DMS79 treated with DMSO at 0.1 percent for 48 hours (cell line): ENCODE data around the gene RNF168.
"Not testable (repeated sequence)": the region's sequence is repeated elsewhere in the genome, so short reads cannot be mapped to it uniquely, and the experiment has no call there.

ENCODE experiments used
- DNase-seq: peaks from one replicate; lab custom pipeline; 2025; lab: John Stamatoyannopoulos, UW

Gene RNF168

DNA sequence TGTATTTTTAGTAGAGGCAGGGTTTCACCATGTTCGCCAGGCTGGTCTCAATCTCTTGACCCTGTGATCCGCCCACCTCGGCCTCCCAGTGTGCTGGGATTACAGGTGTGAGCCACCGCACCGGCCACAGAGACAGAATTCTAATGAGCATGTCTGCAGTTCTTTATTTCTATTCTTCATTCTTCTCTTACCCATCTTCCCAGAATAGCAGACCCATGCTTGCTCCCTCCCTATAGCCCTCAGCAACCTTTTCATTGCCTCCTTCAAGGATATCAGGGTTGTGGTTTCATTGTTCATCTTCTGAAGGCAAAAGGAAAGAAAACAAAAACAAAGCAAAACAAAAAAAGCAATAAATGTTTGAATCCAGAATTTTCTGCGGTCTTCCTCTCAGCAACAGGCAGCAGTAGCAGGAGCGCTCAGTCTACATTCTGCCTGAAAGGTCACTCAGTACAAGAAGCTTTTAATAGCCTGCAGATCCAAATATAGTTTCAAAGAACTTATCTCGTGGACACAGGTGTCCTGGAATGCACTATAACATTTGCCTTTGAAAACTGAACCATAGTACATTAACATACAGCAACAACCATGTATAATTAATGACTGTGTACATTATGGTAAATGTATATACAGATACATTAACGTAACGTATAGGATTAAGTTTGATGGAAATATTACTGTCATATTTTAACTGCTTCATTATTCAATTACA, 11.5 kb upstream of the RNF168 start, which contains the start of gene SMCO1:
Gene SMCO1 (minus strand): TSS at position 434 of the 709 bp plus-strand sequence. CDS start 137 bp downstream, at position 297.
- no peak for DNase-seq

DNA sequence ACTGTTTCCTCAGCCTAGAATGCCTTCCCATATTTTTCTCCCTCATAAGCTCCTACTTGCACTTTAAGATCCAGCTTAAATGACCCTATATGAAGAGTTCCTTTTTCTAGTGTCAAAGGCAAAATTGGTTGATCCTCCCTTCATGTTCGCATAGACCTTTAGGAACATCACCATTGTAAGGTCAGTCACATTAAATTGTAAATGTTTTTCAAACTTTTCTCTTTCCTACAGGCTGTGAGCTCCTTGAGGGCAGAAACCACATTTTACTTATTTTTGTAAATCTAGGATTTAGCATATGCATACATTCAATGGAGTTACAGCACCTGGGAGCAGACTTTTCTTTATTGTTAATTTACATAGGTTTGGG, 10.8 kb upstream of the RNF168 start:
- DNase-seq, result no peak

DNA sequence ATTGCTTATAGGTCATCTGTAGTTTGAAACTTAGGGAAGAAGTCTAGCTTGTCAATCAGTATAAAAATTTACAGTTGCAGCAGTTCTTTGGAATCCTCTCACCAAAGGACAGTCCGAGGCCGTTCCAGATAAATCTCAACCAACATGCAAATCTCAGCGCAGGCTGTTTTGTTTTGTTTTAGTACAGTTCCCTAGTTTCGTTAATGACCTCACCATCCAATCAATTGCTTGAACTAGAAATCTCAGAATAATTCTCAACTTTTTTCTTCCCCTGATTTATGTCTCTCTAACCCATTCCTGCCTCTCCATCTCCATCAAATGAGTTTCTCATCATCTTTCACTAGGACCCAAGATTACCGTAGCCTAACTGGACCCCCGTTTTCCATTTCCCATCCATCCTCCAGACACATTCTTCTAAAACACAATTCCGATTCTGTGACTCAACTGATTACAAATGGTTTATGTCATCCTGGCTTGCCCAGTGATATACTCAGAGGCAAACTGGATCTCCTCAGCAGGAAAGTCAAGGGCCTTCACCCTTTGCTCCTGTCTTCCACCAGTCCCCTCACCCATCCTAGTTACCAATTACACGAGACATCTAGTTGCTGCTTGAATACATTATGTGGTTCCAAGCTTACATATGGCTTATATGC, 10.3 kb upstream of the RNF168 start:
- DNase-seq, result no peak

DNA sequence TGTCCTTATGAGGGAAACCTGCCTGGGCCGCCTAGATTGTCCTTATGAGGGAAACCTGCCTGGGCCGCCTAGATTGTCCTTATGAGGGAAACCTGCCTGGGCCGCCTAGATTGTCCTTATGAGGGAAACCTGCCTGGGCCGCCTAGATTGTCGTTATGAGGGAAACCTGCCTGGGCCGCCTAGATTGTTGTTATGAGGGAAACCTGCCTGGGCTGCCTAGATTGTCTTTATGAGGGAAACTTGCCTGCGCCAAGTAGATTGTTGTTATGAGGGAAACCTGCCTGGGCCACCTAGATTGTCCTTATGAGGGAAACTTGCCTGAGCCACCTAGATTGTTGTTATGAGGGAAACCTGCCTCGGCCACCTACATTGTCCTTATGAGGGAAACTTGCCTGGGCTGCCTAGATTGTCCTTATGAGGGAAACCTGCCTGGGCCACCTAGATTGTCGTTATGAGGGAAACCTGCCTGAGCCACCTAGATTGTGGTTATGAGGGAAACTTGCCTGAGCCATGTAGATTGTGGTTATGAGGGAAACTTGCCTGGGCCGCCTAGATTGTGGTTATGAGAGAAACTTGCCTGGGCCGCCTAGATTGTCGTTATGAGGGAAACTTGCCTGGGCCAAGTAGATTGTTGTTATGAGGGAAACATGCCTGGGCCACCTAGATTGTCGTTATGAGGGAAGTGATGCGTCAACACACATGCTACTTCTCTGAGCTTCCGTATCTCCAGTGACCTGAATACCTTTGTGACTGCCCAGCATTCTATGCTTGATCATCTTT, 8.3 kb upstream of the RNF168 start:
- not testable (repeated sequence) for DNase-seq

DNA sequence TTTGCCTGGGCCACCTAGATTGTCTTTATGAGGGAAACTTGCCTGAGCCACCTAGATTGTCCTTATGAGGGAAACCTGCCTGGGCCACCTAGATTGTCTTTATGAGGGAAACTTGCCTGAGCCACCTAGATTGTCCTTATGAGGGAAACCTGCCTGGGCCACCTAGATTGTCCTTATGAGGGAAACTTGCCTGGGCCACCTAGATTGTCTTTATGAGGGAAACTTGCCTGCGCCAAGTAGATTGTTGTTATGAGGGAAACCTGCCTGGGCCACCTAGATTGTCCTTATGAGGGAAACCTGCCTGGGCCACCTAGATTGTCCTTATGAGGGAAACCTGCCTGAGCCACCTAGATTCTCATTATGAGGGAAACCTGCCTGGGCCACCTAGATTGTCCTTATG, 7.5 kb upstream of the RNF168 start:
- DNase-seq, result not testable (repeated sequence)

DNA sequence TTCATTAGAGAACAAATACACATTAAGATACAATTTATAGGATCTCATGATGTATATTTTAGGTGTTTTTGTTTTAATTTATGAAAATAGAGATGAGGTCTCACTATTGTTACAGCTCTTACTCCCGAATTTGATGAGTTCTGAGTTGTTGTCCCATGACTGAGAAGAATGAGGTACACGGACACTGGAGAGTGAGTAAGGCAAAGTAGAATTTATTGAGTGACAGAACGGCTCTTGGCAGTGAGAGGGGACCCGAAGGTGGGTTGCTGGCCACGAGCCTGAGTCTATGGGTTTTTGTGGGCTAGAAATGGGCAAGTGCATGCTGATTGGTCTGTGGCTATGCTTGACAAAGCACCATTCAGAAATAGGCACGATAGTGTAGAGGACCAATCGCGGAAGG, 3.1 kb upstream of the RNF168 start:
- no peak for DNase-seq

DNA sequence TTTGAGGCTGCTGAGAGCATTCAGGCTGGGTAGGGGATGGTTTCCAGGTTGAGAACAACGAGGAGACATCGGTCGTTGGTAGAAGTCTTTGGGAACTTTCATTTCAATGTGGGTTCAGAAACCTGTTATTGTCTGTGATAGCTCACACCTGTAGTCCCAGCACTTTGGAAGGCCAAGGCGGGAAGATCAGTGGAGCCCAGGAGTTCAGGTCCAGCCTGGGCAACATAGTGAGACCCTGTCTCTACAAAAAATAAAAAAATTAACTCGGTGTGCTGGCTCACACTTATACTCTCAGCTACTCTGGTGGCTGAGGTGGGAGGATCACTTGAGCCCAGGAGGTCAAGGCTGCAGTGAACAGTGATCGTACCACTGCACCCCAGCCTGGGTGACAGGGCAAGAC, 988 bp upstream of the RNF168 start:
- DNase-seq, result no peak

DNA sequence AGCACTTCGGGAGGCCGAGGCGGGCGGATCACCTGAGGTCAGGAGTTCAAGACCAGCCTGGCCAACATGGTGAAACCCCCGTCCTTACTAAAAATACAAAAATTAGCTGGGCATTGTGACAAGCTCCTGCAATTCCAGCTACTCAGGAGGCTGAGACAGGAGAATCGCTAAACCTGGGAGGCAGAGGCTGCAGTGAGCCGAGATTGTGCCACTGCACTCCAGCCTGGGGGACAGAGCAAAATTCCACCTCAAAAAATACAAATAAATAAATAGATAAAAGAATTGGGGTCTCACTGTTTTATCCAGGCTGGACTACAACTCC, 470 bp upstream of the RNF168 start:
- DNase-seq, result not testable (repeated sequence)

DNA sequence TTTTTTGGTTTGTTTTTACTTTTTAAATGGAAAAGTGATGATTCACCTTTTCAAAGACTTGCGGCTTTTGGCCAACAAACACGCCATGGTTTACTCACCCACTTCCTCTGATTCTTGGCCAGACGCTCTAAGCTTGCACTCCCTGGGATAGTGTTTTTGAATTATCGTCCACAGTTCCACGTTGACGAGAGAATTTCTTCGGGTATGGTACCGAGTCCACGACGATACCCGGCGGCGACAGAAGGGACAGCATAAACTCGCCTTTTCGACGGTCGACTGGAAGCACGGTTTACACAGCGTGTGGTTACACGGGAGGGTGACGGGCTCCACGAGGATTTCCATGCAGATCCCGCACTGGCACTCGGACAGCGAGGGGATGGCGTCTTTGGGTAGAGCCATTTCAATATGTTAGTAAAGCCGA, 783 bp downstream of the RNF168 start:
- DNase-seq, result peak; percentile 69

DNA sequence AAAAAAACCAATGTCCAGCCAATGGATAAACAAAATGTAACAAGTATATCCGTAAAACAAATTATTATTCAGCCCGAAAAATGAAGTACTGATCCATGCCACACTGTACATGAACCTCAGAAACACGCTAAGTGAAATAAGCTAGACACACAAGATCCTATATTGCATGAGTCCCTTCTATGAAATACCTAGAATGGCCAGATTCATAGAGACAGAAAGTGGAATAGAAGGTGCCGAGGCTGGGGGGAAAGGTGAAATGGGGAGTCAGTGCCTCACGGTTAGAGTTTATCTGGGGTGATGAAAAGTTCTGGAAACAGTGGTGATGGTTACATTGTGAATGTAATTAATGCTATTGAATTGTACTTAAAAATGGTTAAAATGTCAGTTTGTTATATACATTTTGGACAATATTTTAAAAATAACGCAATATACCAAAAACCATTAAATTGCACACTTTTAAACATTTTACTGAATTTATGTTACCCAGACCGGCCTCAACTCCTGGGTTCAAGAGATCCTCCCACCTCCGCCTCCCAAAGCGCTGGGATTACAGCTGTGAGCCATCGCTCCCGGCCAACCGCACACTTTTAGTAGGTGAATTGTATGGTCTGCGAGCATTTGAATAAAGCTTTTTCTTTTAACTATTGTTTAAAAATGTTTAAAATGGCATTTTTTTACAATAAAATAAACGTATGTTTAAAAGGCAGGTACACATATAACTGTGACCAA, 2.1 kb downstream of the RNF168 start:
- peak; percentile 57 for DNase-seq

DNA sequence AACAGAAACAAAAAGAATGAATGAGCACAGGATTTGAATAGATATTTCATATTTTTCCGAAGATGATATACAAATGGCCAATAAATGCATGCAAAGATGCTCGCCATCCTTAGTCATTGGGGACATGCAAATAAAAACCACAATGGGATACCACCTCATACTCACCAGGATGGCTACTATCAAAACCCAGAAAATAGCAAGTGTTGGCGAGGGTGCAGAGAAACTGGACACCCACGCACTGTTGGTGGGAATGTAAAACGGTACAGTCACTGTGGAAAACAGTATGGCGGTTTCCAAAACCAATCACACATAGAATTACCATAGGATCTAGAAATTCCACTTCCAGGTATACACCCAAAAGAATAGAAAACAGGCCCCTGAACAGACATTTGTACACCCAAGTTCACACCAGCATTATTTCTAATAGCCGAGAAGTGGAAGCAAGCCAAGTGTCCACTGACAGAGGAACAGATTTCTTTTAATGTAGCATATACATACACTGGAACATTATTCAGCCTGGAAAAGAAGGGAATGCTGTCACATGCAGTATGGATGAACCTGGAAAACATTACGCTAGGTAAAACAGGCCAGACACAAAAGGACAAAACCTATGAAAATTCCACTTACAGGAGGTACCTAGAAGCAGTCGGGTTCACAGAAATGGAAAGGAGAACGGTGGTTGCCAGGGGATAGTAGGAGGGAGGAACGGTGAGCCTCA, 3.6 kb downstream of the RNF168 start:
- no peak for DNase-seq

DNA sequence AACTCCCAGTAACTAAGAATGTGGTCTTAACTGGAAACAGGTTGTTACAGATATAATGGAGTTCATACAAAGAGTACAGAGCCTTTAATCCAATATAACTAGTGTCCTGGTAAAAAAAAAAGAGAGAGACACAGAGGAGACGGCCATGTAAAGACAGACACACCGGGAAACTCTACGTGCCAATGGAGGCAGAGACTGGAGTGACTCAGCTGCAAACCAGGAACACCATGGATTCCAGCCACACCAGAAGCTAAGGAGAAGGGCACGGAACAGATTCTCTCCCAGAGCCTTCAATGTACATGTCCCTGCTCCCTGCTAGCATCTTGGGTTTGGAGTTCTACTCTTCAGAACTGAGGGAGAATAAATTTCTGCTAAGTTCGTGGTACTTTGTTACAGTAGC, 4.5 kb downstream of the RNF168 start:
- no peak for DNase-seq

DNA sequence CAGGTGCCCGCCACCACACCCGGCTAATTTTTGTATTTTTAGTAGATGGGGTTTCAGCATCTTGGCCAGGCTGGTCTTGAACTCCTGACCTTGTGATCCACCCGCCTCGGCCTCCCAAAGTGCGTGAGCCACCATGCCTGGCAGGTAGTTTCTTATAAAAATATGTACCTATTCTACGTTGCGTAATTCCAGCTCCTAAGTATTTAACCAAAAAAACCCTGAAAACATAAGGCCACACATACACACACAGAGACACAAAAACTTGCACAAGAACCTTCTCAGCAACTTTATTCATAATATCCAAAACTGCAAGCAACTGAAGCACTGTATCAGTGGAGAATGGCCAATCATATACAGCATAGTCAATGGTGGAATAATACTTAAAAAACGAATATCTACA, 5.3 kb downstream of the RNF168 start:
- DNase-seq, result no peak

DNA sequence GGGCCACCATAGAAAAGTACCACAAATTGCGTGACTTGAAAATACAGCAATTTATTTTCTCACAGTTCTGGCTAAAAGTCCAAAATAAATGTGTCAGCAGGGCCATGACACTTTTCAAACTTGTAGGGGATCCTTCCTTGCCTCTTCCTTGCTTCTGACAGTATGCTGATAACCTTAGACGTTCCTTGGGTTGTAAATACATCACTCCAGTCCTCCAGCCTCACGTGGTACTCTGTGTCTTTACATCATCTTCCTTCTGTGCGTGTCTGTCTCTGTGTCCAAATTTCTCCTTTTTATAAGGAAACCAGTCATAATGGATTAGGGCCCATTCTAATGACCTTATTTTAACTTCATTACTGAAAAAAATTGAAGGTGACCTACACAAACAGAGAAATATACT, 7.4 kb downstream of the RNF168 start:
- no peak for DNase-seq

DNA sequence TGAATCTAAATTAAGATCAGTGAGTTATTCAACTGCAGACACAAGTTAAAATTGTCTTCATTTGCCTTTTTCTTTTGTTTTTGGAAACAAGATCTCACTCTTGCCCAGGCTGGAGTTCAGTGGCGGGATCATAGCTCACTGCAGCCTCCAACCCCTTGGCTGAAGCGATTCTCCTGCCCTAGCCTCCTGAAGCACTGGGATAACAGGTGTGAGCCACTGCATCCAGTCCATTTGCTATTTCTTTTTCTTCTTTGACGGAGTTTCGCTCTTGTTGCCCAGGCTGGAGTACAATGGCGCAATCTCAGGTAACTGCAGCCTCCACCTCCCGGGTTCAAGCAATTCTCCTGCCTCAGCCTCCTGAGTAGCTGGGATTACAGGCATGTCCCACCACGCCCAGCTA, 10.3 kb downstream of the RNF168 start:
- no peak for DNase-seq

DNA sequence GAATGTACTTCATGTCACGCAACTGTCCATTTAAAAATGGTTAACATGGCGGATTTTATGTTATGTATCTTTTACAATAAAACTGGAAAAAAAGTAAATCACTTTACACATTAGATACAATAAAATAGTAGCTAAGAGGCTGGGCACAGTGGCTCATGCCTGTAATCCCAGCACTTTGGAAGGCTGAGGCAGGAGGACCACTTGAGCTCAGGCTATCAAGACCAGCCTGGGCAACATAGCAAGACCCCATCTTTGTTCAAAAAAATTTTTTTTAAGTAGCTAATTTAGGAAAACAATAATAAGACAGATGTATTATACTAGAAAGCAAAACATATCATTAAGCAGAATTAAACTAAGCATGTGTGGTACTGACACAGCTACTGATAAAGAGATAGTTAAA, 11.5 kb downstream of the RNF168 start:
- no peak for DNase-seq

DNA sequence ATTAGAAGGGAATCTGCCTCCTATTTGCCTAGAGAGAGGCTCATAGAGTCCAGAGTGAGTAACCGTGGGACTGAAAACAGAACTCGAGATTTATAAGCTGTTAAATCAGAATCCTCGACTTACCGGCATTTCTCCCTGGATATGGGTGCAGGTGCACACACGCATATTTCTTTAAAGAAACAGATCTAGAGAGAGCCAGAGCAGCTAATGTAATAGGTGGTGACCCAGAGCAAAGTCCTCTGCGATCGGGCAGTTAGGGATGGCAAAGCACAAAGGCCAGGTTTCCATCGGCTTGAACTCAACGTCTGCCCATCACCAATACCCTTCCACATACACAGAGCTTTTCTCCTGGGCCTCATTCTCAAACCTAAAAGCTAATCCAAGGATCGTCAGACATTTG, 13.8 kb downstream of the RNF168 start:
- no peak for DNase-seq

DNA sequence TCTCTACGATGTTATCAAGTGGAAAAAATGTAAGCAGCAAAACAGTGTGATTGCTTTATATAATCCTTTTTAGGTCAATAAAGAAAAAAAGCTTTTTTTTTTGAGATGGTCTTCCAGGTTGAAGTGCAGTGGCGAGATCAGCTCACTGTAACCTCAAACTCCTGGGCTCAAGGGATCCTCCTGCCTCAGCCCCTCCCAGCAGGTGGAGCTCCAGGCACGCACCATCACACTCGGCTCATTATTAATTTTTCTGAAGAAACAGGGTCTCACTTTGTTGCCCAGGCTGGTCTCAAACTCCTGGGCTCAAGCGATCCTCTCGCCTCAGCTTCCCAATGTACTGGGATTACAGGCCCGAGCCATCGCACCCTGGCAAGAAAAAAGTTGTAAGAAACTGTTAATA, 17.3 kb downstream of the RNF168 start:
- no peak for DNase-seq

DNA sequence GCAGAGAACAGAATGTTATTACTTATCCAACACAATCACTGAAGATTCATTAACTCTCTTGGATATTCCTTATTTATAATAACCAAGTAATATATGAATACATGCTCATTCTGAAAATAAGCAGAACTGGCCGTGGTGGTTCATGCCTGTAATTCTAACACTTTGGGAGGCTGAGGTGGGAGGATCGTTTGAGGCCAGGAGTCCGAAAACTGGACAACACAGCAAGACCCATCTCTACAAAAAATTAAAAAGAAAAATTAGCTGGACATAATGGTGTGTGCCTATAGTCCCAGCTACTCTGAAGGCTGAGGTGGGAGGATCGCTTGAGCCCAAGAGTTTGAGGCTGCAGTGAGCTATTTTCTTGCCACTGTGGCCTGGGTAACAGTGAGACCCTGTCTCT, 25.9 kb downstream of the RNF168 start:
- no peak for DNase-seq

DNA sequence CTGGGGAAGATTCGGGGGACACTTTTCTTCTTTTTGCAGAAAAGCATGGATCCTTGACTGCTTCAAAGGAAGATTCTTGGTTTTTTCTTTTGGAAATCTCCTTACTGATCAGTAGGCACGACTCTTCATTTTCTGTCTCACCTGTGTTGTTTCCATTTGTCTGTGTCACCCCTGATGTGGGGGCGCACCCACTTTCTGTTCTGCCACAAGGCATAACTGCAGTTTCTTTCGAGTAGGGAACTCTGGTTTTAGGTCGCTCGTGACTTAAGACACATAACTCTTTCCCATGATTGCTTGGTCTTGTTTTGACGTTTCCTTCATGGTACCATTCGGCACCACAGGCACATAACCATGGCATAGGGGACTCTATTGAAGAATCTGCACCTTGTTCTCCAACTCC, 31.3 kb downstream of the RNF168 start:
- DNase-seq, result no peak

DNA sequence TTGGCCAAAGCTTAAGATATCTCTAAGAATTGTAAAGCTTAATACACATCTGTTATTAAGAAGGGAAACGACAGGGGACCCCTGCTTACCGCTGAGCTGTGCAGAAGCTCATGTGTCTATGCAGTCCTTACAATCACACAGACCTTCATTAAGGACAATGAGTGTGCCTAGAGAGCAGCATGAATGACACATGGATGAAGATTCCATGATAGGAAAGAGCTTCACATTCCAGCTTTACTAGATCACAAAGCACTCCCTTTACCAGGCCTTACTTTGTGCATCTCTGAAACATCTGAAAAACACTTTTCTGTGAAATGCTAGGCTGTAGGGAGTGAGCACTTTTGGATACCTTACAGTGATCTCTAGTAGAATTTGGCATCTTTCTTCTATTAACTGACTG, 32.0 kb downstream of the RNF168 start:
- no peak for DNase-seq

DNA sequence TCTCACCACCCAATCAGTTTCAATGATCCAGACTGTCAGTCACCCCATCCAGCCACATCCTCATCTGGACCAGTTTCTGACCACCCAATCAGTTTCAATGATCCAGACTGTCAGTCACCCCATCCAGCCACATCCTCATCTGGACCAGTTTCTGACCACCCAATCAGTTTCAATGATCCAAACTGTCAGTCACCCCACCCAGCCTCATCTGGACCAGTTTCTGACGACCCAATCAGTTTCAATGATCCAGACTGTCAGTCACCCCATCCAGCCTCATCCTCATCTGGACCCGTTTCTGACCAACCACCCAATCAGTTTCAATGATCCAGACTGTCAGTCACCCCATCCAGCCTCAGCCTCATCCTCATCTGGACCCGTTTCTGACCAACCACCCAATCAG, 33.4 kb downstream of the RNF168 start:
- DNase-seq, result not testable (repeated sequence)
